Measurements from ENCODE around the gene RHOH.

DNA sequence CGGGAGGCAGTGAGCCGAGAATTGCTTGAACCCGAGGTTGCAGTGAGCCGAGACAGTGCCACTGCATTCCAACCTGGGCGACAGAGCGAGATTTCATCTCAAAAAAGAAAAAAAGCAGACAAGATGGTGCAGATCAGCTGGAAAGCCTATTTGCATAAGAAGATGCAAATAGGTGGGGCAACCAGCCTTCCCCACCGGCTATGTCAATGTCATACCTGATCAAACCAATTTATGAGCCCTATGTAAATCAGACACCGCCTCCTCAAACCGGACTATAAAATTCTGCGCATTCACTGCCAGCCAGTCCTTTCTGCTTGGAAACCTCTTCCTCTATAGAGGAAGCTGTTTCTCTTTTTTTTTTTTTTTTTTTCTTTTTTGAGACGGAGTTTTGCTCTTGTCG is 73.8 kb downstream of the RHOH start:
- TF ChIP-seq EP300 (IDR thresholded peaks at IDR 0.05): no peak
- TF ChIP-seq, protein P1, sequence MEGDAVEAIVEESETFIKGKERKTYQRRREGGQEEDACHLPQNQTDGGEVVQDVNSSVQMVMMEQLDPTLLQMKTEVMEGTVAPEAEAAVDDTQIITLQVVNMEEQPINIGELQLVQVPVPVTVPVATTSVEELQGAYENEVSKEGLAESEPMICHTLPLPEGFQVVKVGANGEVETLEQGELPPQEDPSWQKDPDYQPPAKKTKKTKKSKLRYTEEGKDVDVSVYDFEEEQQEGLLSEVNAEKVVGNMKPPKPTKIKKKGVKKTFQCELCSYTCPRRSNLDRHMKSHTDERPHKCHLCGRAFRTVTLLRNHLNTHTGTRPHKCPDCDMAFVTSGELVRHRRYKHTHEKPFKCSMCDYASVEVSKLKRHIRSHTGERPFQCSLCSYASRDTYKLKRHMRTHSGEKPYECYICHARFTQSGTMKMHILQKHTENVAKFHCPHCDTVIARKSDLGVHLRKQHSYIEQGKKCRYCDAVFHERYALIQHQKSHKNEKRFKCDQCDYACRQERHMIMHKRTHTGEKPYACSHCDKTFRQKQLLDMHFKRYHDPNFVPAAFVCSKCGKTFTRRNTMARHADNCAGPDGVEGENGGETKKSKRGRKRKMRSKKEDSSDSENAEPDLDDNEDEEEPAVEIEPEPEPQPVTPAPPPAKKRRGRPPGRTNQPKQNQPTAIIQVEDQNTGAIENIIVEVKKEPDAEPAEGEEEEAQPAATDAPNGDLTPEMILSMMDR (IDR thresholded peaks at IDR 0.05): no peak
- TF ChIP-seq POLR2A (IDR thresholded peaks at IDR 0.05): no peak

All from ovary (tissue), 3 donors.